Caco-2 (cell line): ENCODE results near the gene NTRK1. TPM values are rescaled to one million over a fixed set of nuclear protein-coding genes. Genes with fewer than 3 reads are reported as not detected.

Source experiments
- BruUV-seq: library from RNA; stranded (reverse); fragments of 400-500 nt; replicated peaks from 2 replicates; lab custom pipeline; 2021; lab: Mats Ljungman, UMichigan
- CTCF ChIA-PET: fragments of 300-600 bp; sonication (Branson Sonifier 250); formaldehyde crosslinking; loops from one replicate; lab custom pipeline; 2022; ENCODE audit warnings: antibody characterized with exemption; lab: Charles Lee
- POLR2A ChIA-PET: fragments of 300-600 bp; sonication (Branson Sonifier 250); formaldehyde crosslinking; loops from one replicate; lab custom pipeline; 2022; ENCODE audit warnings: antibody characterized with exemption; lab: Charles Lee
- DNase-seq, 2 experiments: peaks; one replicate each; pipeline versions ENCODE4 v3.0.0 to v3.0.0-alpha.2; 2020 to 2022
- H3K27me3 ChIP-seq: replicated peaks from 2 replicates; pipeline ENCODE4 v1.6.0; 2011; ENCODE audit warnings: low read length; ENCODE audit not compliant: control insufficient read depth, insufficient read depth
- H3K36me3 ChIP-seq: 2 replicates; pipeline ENCODE4 v1.5.1; 2011; ENCODE audit warnings: low read length; ENCODE audit not compliant: control insufficient read depth, insufficient read depth
- H3K4me1 ChIP-seq: fragments of 250-450 bp; sonication (Bioruptor Pico); 2 replicates; pipeline ENCODE4 v1.5.1; 2020; ENCODE audit warnings: mild to moderate bottlenecking
- H3K4me3 ChIP-seq: 2 replicates; pipeline ENCODE4 v1.5.1; 2011; ENCODE audit warnings: low read depth, mild to moderate bottlenecking, control low read depth, low read length
- H3K9me3 ChIP-seq: fragments of 250-450 bp; sonication (Bioruptor Pico); 2 replicates; pipeline ENCODE4 v1.5.1; 2020; ENCODE audit warnings: mild to moderate bottlenecking, moderate library complexity
- H3K27ac Mint-ChIP-seq: one replicate; pipeline ENCODE4 v1.8.0; 2022; ENCODE audit warnings: mixed read lengths; ENCODE audit not compliant: unreplicated experiment
- H3K27me3 Mint-ChIP-seq: one replicate; pipeline ENCODE4 v1.8.0; 2022; ENCODE audit warnings: mixed read lengths; ENCODE audit not compliant: insufficient read depth, unreplicated experiment
- H3K36me3 Mint-ChIP-seq: one replicate; pipeline ENCODE4 v1.8.0; 2022; ENCODE audit warnings: mild to moderate bottlenecking, mixed read lengths; ENCODE audit not compliant: insufficient read depth, unreplicated experiment
- H3K4me1 Mint-ChIP-seq: one replicate; pipeline ENCODE4 v1.8.0; 2022; ENCODE audit warnings: low read depth, mixed read lengths; ENCODE audit not compliant: unreplicated experiment
- H3K4me3 Mint-ChIP-seq: one replicate; pipeline ENCODE4 v1.8.0; 2022; ENCODE audit warnings: mild to moderate bottlenecking, moderate library complexity, mixed read lengths; ENCODE audit not compliant: unreplicated experiment
- H3K9me3 Mint-ChIP-seq: one replicate; pipeline ENCODE4 v1.8.0; 2022; ENCODE audit warnings: mixed read lengths; ENCODE audit not compliant: unreplicated experiment
- intact Hi-C: fragments of 100-400 bp; cut with micrococcal nuclease; formaldehyde crosslinking; loops from one replicate; pipeline ENCODE4 v1.10.0; 2022; ENCODE audit not compliant: unreplicated experiment
- total RNA-seq: library from RNA; stranded (reverse); gene quantifications from 2 replicates; pipeline ENCODE4 v1.2.3, GENCODE V29; 2022
- TF ChIP-seq, protein P1 (sequence below), 2 experiments: fragments of 200-600 bp in 1 of 2; IDR thresholded peaks; 1 replicate in 1 of 2; 2 replicates in 1 of 2; pipeline versions ENCODE4 v1.5.1 to v1.8.0; 2011 to 2022; ENCODE audit warnings: antibody characterized with exemption in 1 of 2, control low read depth in 1 of 2, inconsistent platforms in 1 of 2, low read depth in 1 of 2, low read length in 1 of 2, mild to moderate bottlenecking in 1 of 2, moderate library complexity in 1 of 2; ENCODE audit not compliant: insufficient read depth in 1 of 2, severe bottlenecking in 1 of 2, unreplicated experiment in 1 of 2

The NTRK1 gene
- total RNA-seq, 1 experiment from 2014 or later: not detected

DNA sequence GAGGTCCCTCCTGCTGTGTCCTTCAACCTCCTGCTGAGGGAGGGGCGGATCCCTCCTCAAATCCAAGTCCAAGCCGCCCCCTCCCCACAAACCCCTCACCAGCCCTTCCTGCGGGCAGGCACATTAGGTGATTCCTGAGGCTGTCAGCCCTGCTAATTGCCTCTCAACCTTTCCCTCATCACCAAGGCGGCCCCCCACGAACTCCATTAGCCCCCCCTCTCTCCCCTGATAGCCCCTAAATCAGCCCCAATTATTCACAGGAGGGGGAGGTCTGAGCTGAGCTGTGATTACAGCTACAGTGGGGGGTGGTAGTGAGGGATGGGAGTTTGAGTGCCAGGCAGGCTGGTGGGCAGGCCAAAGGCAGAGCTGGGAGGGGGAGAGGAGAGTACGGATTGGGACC lies 27.1 kb downstream of the NTRK1 start:
- Mint-ChIP-seq H3K9me3 (no peaks in the 10 kb centered on the region), H3K27ac (no peak overlapping the region), H3K4me3 (no peak overlapping the region), H3K36me3 (no peaks in the 10 kb centered on the region), H3K27me3 (peaks cover 12% of the 10 kb centered on the region), H3K4me1 (no peaks in the 10 kb centered on the region)
- no peak overlapping the region for H3K4me3 ChIP-seq
- H3K9me3 ChIP-seq: no peaks in the 10 kb centered on the region
- no peaks in the 10 kb centered on the region for H3K27me3 ChIP-seq
- no peak for DNase-seq
- TF ChIP-seq, protein P1, sequence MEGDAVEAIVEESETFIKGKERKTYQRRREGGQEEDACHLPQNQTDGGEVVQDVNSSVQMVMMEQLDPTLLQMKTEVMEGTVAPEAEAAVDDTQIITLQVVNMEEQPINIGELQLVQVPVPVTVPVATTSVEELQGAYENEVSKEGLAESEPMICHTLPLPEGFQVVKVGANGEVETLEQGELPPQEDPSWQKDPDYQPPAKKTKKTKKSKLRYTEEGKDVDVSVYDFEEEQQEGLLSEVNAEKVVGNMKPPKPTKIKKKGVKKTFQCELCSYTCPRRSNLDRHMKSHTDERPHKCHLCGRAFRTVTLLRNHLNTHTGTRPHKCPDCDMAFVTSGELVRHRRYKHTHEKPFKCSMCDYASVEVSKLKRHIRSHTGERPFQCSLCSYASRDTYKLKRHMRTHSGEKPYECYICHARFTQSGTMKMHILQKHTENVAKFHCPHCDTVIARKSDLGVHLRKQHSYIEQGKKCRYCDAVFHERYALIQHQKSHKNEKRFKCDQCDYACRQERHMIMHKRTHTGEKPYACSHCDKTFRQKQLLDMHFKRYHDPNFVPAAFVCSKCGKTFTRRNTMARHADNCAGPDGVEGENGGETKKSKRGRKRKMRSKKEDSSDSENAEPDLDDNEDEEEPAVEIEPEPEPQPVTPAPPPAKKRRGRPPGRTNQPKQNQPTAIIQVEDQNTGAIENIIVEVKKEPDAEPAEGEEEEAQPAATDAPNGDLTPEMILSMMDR (IDR thresholded peaks at IDR 0.05; ENCODE audit: insufficient read depth in 1 of 2, low read depth in 1 of 2, low read length in 1 of 2, severe bottlenecking in 1 of 2, unreplicated experiment in 1 of 2): no peak
- H3K36me3 ChIP-seq: no peaks in the 10 kb centered on the region
- H3K4me1 ChIP-seq: peaks cover 4% of the 10 kb centered on the region; the same call in 1 of the 2 replicates
- CTCF ChIA-PET: interaction anchor here (0.7 to 2.0 kb wide), 4 partner anchors 30 to 198 kb away, joined by 3 to 6 read pairs (median 4); no protein-coding TSS in a partner anchor
- no TSS peak for BruUV-seq
- POLR2A ChIA-PET: interaction anchor here (0.7 kb wide), 1 partner anchor 162 kb away, joined by 3 read pairs; no protein-coding TSS in a partner anchor
- intact Hi-C loops: no loop called here

DNA sequence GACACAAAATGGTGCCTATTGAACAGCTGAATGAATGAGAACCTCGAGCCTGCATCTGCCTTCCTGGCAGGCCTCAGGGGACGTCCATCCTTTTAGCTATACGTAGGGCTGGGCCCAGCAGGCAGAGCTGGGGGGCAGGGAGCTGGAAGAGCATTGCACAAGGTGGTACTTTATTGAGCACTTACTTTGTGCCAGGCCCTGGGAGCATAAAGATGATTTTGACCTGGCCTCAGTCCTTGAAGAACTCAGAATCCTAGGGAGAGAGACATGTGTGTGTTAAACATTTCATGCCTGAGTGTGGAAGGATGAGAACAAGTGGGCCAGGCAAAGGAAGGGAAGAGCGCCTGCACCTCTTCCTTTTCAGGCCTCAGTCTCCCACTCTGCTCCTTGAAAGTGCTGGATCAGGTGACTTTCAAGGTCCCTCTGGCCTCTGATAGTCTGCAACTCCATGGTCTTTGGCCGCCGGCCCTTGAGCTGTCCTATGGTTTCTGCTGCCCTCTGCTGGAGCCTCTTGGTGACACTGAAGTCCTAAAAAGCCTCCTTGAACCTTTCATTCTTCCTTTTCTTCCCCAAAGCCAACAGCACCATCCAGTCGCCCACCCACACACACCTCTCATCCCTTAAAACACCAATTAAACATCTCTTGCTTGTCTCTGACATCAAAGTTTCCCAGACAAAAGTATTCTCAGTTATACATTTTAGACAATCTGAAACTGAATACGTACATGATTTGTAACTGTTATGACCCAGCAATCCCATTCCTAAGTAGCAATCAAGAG lies 29.3 kb downstream of the NTRK1 start:
- peaks cover 3% of the 10 kb centered on the region for H3K4me1 Mint-ChIP-seq
- ChIA-PET POLR2A (interaction anchor here (0.6 kb wide), 1 partner anchor 139 kb away, joined by 3 read pairs; no protein-coding TSS in a partner anchor), CTCF (interaction anchor here (0.6 to 1.9 kb wide), 18 partner anchors 9 to 657 kb away, joined by 3 to 15 read pairs (median 4); no protein-coding TSS in a partner anchor)
- H3K4me3 Mint-ChIP-seq: no peak overlapping the region
- H3K9me3 ChIP-seq: no peaks in the 10 kb centered on the region
- H3K9me3 Mint-ChIP-seq: no peaks in the 10 kb centered on the region
- no peaks in the 10 kb centered on the region for H3K36me3 Mint-ChIP-seq
- TF ChIP-seq, protein P1 (IDR thresholded peaks at IDR 0.05; ENCODE audit: insufficient read depth in 1 of 2, low read depth in 1 of 2, low read length in 1 of 2, severe bottlenecking in 1 of 2, unreplicated experiment in 1 of 2): peak; percentile 80 to 90
- no peaks in the 10 kb centered on the region for H3K36me3 ChIP-seq
- DNase-seq: peak; percentile 80 to 84
- no peaks in the 10 kb centered on the region for H3K27me3 ChIP-seq
- H3K4me1 ChIP-seq: peaks cover 14% of the 10 kb centered on the region
- no peak overlapping the region for H3K27ac Mint-ChIP-seq
- BruUV-seq: no TSS peak
- no peak overlapping the region for H3K4me3 ChIP-seq
- intact Hi-C loops: loop anchor here (1.0 kb wide), 5 partner anchors 30 to 201 kb away; partner anchors contain the start of gene NTRK1
- H3K27me3 Mint-ChIP-seq: peaks cover 12% of the 10 kb centered on the region
